ENCODE measurements around the gene TBC1D2B. TPM values are rescaled to one million over a fixed set of nuclear protein-coding genes. Genes with fewer than 3 reads are reported as not detected.
A peak's percentile ranks its signal among the peaks of the same experiment; 100 is the strongest.

The TBC1D2B gene
- total RNA-seq, 1 experiment from 2014 or later: 50.0 TPM

DNA sequence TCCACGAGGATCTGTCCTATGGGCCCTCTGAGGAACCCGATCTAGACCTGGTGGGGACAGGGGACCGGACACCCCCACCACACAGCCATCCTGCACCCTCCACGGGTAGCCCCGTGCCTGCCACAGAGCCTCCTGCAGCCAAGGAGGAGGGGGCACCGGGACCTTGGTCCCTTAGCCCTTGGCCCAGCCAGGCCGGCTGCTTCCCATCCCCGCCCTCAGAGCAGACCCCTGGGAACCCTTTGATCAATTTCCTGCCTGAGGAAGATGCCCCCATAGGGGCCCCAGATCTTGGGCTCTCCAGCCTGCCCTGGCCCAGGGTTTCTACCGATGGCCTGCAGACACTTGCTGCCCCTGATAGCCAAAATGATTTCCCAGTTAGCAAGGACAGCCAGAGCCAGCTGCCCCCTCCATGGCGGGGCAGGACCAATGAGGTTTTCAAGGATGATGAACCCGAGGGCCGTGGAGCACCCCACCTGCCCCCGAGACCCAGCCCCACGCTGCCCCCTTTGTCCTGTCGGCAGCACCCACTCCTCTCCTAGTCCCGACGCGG lies 91.5 kb downstream of the TBC1D2B start:
- BruUV-seq (replicated peaks): no TSS peak
- CTCF ChIA-PET: interaction anchor here (0.5 kb wide), 1 partner anchor 104 kb away, joined by 3 read pairs; no protein-coding TSS in a partner anchor
- intact Hi-C loops (cut with micrococcal nuclease; ENCODE audit: unreplicated experiment): no loop called here

DNA sequence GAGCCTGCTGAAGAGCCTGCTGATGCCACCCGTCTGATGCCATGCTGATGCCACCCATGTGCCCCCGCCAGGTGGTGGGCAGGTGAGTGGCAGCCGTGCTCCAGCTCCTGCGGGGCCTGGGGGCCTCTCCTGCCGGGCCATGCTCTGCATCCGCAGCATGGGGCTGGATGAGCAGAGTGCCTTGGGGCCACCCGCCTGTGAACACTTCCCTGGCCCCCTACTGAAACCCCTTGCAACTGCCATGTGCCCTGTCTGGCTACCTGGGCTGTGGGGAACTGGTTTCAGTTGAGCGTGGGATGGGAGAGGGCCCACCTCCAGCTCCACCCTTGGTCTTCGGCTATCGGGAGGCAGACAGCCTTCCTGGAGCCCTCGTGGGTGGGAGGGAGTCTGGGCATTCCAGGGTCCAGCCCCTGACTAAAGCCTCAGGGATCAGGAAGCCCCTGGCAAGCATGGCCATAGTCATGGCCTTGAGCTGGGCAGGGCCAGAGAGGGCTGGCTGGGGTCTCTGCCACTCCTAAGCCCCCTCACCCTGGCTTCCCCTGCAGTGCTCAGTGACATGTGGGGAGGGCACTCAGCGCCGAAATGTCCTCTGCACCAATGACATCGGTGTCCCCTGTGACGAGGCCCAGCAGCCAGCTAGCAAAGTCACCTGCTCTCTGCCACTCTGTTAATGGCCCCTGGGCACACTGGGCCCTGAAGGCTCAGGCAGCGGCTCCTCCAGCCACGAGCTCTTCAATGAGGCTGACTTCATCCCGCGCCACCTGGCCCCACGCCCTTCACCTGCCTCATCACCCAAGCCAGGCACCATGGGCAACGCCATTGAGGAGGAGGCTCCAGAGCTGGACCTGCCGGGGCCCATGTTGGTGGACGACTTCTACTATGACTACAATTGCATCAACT lies 92.2 kb downstream of the TBC1D2B start:
- BruUV-seq (replicated peaks): no TSS peak
- H3K9me3 Mint-ChIP-seq (ENCODE audit: low read depth, unreplicated experiment): no peaks in the 10 kb centered on the region
- H3K4me1 Mint-ChIP-seq (ENCODE audit: low read depth, unreplicated experiment): peaks cover 13% of the 10 kb centered on the region
- CTCF ChIA-PET: no interaction called here
- H3K36me3 Mint-ChIP-seq (ENCODE audit: insufficient read depth, unreplicated experiment): no peaks in the 10 kb centered on the region
- H3K27ac Mint-ChIP-seq (ENCODE audit: unreplicated experiment): no peak overlapping the region
- peaks cover 26% of the 10 kb centered on the region for H3K27me3 Mint-ChIP-seq (ENCODE audit: unreplicated experiment)
- no peak overlapping the region for H3K4me3 Mint-ChIP-seq (ENCODE audit: low read depth, unreplicated experiment)
- TF ChIP-seq, protein P1, sequence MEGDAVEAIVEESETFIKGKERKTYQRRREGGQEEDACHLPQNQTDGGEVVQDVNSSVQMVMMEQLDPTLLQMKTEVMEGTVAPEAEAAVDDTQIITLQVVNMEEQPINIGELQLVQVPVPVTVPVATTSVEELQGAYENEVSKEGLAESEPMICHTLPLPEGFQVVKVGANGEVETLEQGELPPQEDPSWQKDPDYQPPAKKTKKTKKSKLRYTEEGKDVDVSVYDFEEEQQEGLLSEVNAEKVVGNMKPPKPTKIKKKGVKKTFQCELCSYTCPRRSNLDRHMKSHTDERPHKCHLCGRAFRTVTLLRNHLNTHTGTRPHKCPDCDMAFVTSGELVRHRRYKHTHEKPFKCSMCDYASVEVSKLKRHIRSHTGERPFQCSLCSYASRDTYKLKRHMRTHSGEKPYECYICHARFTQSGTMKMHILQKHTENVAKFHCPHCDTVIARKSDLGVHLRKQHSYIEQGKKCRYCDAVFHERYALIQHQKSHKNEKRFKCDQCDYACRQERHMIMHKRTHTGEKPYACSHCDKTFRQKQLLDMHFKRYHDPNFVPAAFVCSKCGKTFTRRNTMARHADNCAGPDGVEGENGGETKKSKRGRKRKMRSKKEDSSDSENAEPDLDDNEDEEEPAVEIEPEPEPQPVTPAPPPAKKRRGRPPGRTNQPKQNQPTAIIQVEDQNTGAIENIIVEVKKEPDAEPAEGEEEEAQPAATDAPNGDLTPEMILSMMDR (IDR thresholded peaks at IDR 0.05; ENCODE audit: unreplicated experiment): no peak
- intact Hi-C loops (cut with micrococcal nuclease; ENCODE audit: unreplicated experiment): no loop called here
- DNase-seq: no peak

More for the DNA sequence above, 91.5 kb downstream of the TBC1D2B start:
- Mint-ChIP-seq H3K9me3 (ENCODE audit: low read depth, unreplicated experiment) (no peaks in the 10 kb centered on the region), H3K27me3 (ENCODE audit: unreplicated experiment) (peaks cover 26% of the 10 kb centered on the region), H3K36me3 (ENCODE audit: insufficient read depth, unreplicated experiment) (peaks cover 3% of the 10 kb centered on the region), H3K27ac (ENCODE audit: unreplicated experiment) (no peak overlapping the region), H3K4me1 (ENCODE audit: low read depth, unreplicated experiment) (peaks cover 16% of the 10 kb centered on the region), H3K4me3 (ENCODE audit: low read depth, unreplicated experiment) (no peak overlapping the region)
- DNase-seq: no peak
- TF ChIP-seq, protein P1 (IDR thresholded peaks at IDR 0.05; ENCODE audit: unreplicated experiment): no peak

DNA sequence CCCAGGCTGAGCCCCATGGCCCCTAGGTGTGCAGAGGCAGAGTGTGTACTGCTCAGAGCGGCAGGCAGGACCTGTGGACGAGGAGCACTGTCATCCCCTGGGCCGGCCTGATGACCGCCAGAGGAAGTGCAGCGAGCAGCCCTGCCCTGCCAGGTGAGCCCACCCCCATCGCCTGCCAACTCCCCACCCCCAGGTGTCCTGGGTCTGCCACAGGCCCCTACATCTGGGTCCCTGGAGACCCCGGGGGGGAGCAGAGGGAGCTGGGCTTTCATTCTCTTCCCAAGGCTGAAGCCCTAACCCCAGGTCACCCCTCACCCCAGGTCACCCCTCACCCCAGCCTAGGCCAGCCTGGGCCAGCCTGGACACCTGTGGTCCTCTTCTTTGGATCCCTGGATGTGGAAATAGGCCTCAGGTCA lies 93.1 kb downstream of the TBC1D2B start:
- no peak overlapping the region for H3K27ac Mint-ChIP-seq (ENCODE audit: unreplicated experiment)
- H3K9me3 Mint-ChIP-seq (ENCODE audit: low read depth, unreplicated experiment): no peaks in the 10 kb centered on the region
- no peak overlapping the region for H3K4me3 Mint-ChIP-seq (ENCODE audit: low read depth, unreplicated experiment)
- H3K27me3 Mint-ChIP-seq (ENCODE audit: unreplicated experiment): peaks cover 26% of the 10 kb centered on the region
- intact Hi-C loops (cut with micrococcal nuclease; ENCODE audit: unreplicated experiment): no loop called here
- TF ChIP-seq, protein P1 (IDR thresholded peaks at IDR 0.05; ENCODE audit: unreplicated experiment): no peak
- CTCF ChIA-PET: interaction anchor here (2.7 kb wide), 1 partner anchor 124 kb away, joined by 5 read pairs; no protein-coding TSS in a partner anchor
- H3K36me3 Mint-ChIP-seq (ENCODE audit: insufficient read depth, unreplicated experiment): no peaks in the 10 kb centered on the region
- peaks cover 13% of the 10 kb centered on the region for H3K4me1 Mint-ChIP-seq (ENCODE audit: low read depth, unreplicated experiment)
- BruUV-seq (replicated peaks): no TSS peak
- DNase-seq: no peak

DNA sequence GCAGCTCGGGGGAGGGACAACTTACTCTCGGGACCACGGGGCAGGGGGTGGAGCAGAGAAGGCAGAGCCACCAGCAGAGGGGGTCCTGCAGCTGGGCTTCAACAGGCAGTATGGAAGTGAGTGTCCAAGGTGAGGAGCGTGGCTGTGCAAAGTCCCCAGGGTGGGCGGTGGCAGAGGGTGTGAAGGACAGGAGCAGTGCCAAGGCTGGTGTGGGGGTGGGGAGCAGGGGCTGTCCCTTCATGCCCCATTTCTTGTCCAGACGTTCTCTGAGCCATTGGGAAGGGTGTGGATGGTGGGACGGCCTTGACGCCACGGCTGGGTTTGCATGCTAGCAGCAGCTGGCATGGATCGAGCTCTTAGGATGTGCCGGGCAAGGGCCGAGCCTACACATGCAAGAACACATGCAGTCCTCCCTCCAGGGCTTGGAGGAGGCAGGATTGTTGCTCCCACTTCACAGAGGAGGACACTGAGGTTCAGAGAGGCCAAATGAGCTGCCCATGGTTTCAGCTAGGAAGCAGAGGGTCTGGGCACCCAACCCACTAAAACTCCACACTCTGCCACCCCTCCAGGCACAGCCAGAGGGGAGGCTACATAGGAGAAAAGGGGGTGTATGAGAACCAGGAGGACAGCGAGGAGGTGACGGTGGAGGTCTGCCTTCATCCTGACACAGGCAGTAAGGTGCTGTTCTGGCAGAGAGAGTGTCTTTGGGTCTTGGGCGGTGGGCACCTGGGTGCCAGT lies 93.6 kb downstream of the TBC1D2B start:
- intact Hi-C loops (cut with micrococcal nuclease; ENCODE audit: unreplicated experiment): no loop called here
- H3K9me3 Mint-ChIP-seq (ENCODE audit: low read depth, unreplicated experiment): no peaks in the 10 kb centered on the region
- H3K27me3 Mint-ChIP-seq (ENCODE audit: unreplicated experiment): peaks cover 26% of the 10 kb centered on the region
- CTCF ChIA-PET: interaction anchor here (2.7 kb wide), 1 partner anchor 124 kb away, joined by 5 read pairs; no protein-coding TSS in a partner anchor
- DNase-seq: peak; percentile 30
- H3K36me3 Mint-ChIP-seq (ENCODE audit: insufficient read depth, unreplicated experiment): no peaks in the 10 kb centered on the region
- peaks cover 13% of the 10 kb centered on the region for H3K4me1 Mint-ChIP-seq (ENCODE audit: low read depth, unreplicated experiment)
- no TSS peak for BruUV-seq (replicated peaks)
- H3K27ac Mint-ChIP-seq (ENCODE audit: unreplicated experiment): no peak overlapping the region
- TF ChIP-seq, protein P1 (IDR thresholded peaks at IDR 0.05; ENCODE audit: unreplicated experiment): no peak
- no peak overlapping the region for H3K4me3 Mint-ChIP-seq (ENCODE audit: low read depth, unreplicated experiment)
